GM18499 (cell line): ENCODE measurements around the gene ARF3.

Source experiments
- ATAC-seq: cut with Tn5 transposase; IDR thresholded peaks from one replicate; pipeline ENCODE4 v1.9.1; 2021; ENCODE audit warnings: moderate number of reproducible peaks; ENCODE audit not compliant: insufficient read depth, unreplicated experiment

Gene ARF3

GRCh38 chr12:48968467-48968866 is 11.2 kb upstream of the ARF3 start:
- no peak for ATAC-seq

- ATAC-seq = no peak
Measured at GRCh38 chr12:48967991-48968390, 10.7 kb upstream of the ARF3 start.

GRCh38 chr12:48966177-48966895 is 9.0 kb upstream of the ARF3 start:
- ATAC-seq = no peak

GRCh38 chr12:48965298-48965838 is 8.1 kb upstream of the ARF3 start:
- no peak for ATAC-seq

- no peak for ATAC-seq
Measured at GRCh38 chr12:48961801-48962200, 4.5 kb upstream of the ARF3 start.

GRCh38 chr12:48961331-48961730 is 4.0 kb upstream of the ARF3 start:
- ATAC-seq = no peak

- ATAC-seq = no peak
Measured at GRCh38 chr12:48960834-48961233, 3.5 kb upstream of the ARF3 start.

GRCh38 chr12:48958049-48958388 is 732 bp upstream of the ARF3 start:
- no peak for ATAC-seq

- ATAC-seq = no peak
Measured at GRCh38 chr12:48956279-48957140, 777 bp downstream of the ARF3 start.

- no peak for ATAC-seq
Measured at GRCh38 chr12:48954841-48955501, 2.3 kb downstream of the ARF3 start.

- no peak for ATAC-seq
Measured at GRCh38 chr12:48954061-48954460, 3.2 kb downstream of the ARF3 start.

- ATAC-seq = no peak
Measured at GRCh38 chr12:48952691-48953090, 4.6 kb downstream of the ARF3 start.

GRCh38 chr12:48947727-48948126 is 9.6 kb downstream of the ARF3 start:
- ATAC-seq = no peak

GRCh38 chr12:48946943-48947342 is 10.3 kb downstream of the ARF3 start:
- ATAC-seq = no peak

GRCh38 chr12:48946205-48946604 is 11.1 kb downstream of the ARF3 start:
- ATAC-seq = no peak

- ATAC-seq = no peak
Measured at GRCh38 chr12:48943221-48943620, 14.1 kb downstream of the ARF3 start.

- no peak for ATAC-seq
Measured at GRCh38 chr12:48940181-48940580, 17.1 kb downstream of the ARF3 start.

GRCh38 chr12:48938805-48939204 is 18.5 kb downstream of the ARF3 start:
- ATAC-seq = no peak

- ATAC-seq = no peak
Measured at GRCh38 chr12:48937170-48937569, 20.1 kb downstream of the ARF3 start.

GRCh38 chr12:48936379-48936979 is 20.8 kb downstream of the ARF3 start:
- no peak for ATAC-seq

GRCh38 chr12:48934312-48934706 is 23.0 kb downstream of the ARF3 start:
- ATAC-seq = no peak
